Hepatocyte (in vitro differentiated cells): ENCODE results near the gene FGFBP3. TPM values are rescaled to one million over a fixed set of nuclear protein-coding genes. Genes with fewer than 3 reads are reported as not detected.

Experiments
- DNase-seq: peaks from one replicate; pipeline ENCODE4 v3.0.0-alpha.2; 2016; ENCODE audit warnings: low spot score
- H2AFZ ChIP-seq: fragments of 200-600 bp; sonication (generic); 2 replicates; pipeline ENCODE4 v1.6.0; 2016; ENCODE audit warnings: antibody characterized with exemption, mild to moderate bottlenecking
- H3K27ac ChIP-seq: fragments of 200-600 bp; sonication (generic); 2 replicates; pipeline ENCODE4 v1.5.1; 2016; ENCODE audit warnings: mild to moderate bottlenecking
- H3K27me3 ChIP-seq: fragments of 200-600 bp; sonication (generic); 2 replicates; pipeline ENCODE4 v1.6.1; 2016
- H3K36me3 ChIP-seq: fragments of 200-600 bp; sonication (generic); replicated peaks from 2 replicates; pipeline ENCODE4 v1.5.1; 2016; ENCODE audit warnings: low read depth; ENCODE audit not compliant: insufficient read depth
- H3K4me1 ChIP-seq: fragments of 200-600 bp; sonication (generic); 2 replicates; pipeline ENCODE4 v1.5.1; 2016; ENCODE audit warnings: mild to moderate bottlenecking, moderate library complexity; ENCODE audit not compliant: insufficient read depth
- H3K4me2 ChIP-seq: fragments of 200-600 bp; sonication (generic); 2 replicates; pipeline ENCODE4 v1.6.0; 2016
- H3K4me3 ChIP-seq: fragments of 200-600 bp; sonication (generic); 2 replicates; pipeline ENCODE4 v1.5.1; 2016; ENCODE audit warnings: mild to moderate bottlenecking
- H3K79me2 ChIP-seq: fragments of 200-600 bp; sonication (generic); 2 replicates; pipeline ENCODE4 v1.6.0; 2017; ENCODE audit warnings: mild to moderate bottlenecking
- H3K9me2 ChIP-seq: fragments of 200-600 bp; sonication (generic); replicated peaks from 2 replicates; pipeline ENCODE4 v1.6.0; 2017; ENCODE audit warnings: mild to moderate bottlenecking; ENCODE audit not compliant: insufficient read depth
- H3K9me3 ChIP-seq: fragments of 200-600 bp; sonication (generic); 2 replicates; pipeline ENCODE4 v1.5.1; 2016; ENCODE audit warnings: low read depth, mild to moderate bottlenecking
- H4K20me1 ChIP-seq: fragments of 200-600 bp; sonication (generic); 2 replicates; pipeline ENCODE4 v1.6.0; 2016; ENCODE audit warnings: mild to moderate bottlenecking; ENCODE audit not compliant: insufficient read depth, poor library complexity, severe bottlenecking
- CTCF ChIP-seq: fragments of 200-600 bp; sonication (generic); IDR thresholded peaks from 2 replicates; pipeline ENCODE4 v1.5.1; 2016; ENCODE audit warnings: antibody characterized with exemption, mild to moderate bottlenecking; ENCODE audit not compliant: poor library complexity
- EZH2 ChIP-seq: fragments of 200-600 bp; sonication (generic); IDR thresholded peaks from 2 replicates; pipeline ENCODE4 v1.6.1; 2016; ENCODE audit warnings: antibody characterized with exemption, mild to moderate bottlenecking, borderline replicate concordance
- EZH2phosphoT487 ChIP-seq: fragments of 200-600 bp; sonication (generic); IDR thresholded peaks from one replicate; pipeline ENCODE4 v1.6.1; 2018; ENCODE audit warnings: antibody characterized with exemption, mild to moderate bottlenecking, low read depth, moderate library complexity; ENCODE audit not compliant: unreplicated experiment, severe bottlenecking
- WGBS: methylation state at CpG from one replicate; pipeline ENCODE4 v1.1.6; 2016; ENCODE audit warnings: low lambda C conversion rate; ENCODE audit errors: missing lambda C conversion rate; 5-methylcytosine and 5-hydroxymethylcytosine counted together
- polyA plus RNA-seq: library from polyadenylated mRNA; unstranded; fragments of >200 nt; fragmentation: Nextera tagmentation; extraction: Ambion mirVana; gene quantifications from 2 replicates; pipeline ENCODE4 v1.2.1, GENCODE V29; 2016
- small RNA-seq: library from RNA; depleted of rRNA; stranded (forward); fragments of <200 nt; gene quantifications from one replicate; pipeline ENCODE3, GENCODE V24; 2014
- total RNA-seq: library from RNA; depleted of rRNA; stranded (reverse); fragments of >200 nt; gene quantifications from 2 replicates; pipeline ENCODE4 v1.2.3, GENCODE V29; 2014

The FGFBP3 gene
- total and polyA plus RNA-seq, 2 experiments from 2014 or later, result 1.5 to 2.6 TPM

GRCh38 chr10:91864099-91864498 lies 45.2 kb downstream of the FGFBP3 start:
- no peak overlapping the region for H3K27ac ChIP-seq
- no peak overlapping the region for H3K4me2 ChIP-seq
- H3K79me2 ChIP-seq, result no peaks in the 10 kb centered on the region
- H3K27me3 ChIP-seq, result no peaks in the 10 kb centered on the region
- peaks cover 5% of the 10 kb centered on the region for H3K36me3 ChIP-seq
- TF ChIP-seq EZH2, result no peak
- no peak for TF ChIP-seq EZH2phosphoT487
- H2AFZ ChIP-seq, result no peak overlapping the region
- H3K9me2 ChIP-seq, result no peaks in the 10 kb centered on the region
- no peak overlapping the region for H3K4me3 ChIP-seq
- no peaks in the 10 kb centered on the region for H3K4me1 ChIP-seq
- no peak for DNase-seq
- WGBS, result 52% methylated on average over 2 of the region's 2 CpGs
- H3K9me3 ChIP-seq, result no peaks in the 10 kb centered on the region
- H4K20me1 ChIP-seq, result no peaks in the 10 kb centered on the region

GRCh38 chr10:91860885-91861284 lies 48.4 kb downstream of the FGFBP3 start:
- no peak for DNase-seq
- Histone ChIP-seq H3K4me3 (no peak overlapping the region), H3K36me3 (peaks cover 5% of the 10 kb centered on the region), H3K27me3 (no peaks in the 10 kb centered on the region), H3K27ac (no peak overlapping the region), H2AFZ (no peak overlapping the region), H3K79me2 (no peaks in the 10 kb centered on the region), H3K4me1 (no peaks in the 10 kb centered on the region), H3K9me2 (no peaks in the 10 kb centered on the region), H3K9me3 (no peaks in the 10 kb centered on the region), H4K20me1 (no peaks in the 10 kb centered on the region), H3K4me2 (no peak overlapping the region)
- TF ChIP-seq CTCF (no peak), EZH2 (no peak), EZH2phosphoT487 (no peak)
- WGBS, result 86% methylated on average over 1 of the region's 1 CpG

DNA sequence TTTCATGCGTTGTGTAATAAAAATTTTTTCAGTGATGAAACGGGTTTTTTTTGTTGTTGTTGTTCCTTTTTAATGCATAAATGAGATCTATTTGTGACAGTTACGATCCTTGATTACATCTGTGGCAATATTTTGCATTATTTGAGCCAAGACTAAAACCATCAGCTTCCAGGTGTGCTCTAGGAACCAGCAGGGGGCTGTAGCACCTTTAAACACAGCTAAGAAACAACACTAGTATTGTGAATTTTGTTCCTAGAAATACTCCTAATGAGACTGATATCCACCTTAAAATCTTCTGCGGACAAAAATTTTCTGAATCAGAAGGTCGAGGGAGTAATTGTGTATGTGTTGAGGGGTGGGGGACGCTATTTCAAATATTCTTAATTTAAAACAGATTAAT lies 52.6 kb downstream of the FGFBP3 start:
- H3K4me1 ChIP-seq, result no peaks in the 10 kb centered on the region
- no peak overlapping the region for H3K4me2 ChIP-seq
- H3K36me3 ChIP-seq, result no peaks in the 10 kb centered on the region
- H3K79me2 ChIP-seq, result no peaks in the 10 kb centered on the region
- no peaks in the 10 kb centered on the region for H3K9me2 ChIP-seq
- no peak for TF ChIP-seq EZH2
- TF ChIP-seq EZH2phosphoT487, result no peak
- peak; percentile 49 for TF ChIP-seq CTCF
- 87% methylated on average over 6 of the region's 6 CpGs for WGBS
- DNase-seq, result peak; percentile 19
- H3K27ac ChIP-seq, result no peak overlapping the region
- no peak overlapping the region for H2AFZ ChIP-seq
- H3K4me3 ChIP-seq, result no peak overlapping the region
- no peaks in the 10 kb centered on the region for H3K27me3 ChIP-seq
- H3K9me3 ChIP-seq, result no peaks in the 10 kb centered on the region
- H4K20me1 ChIP-seq, result no peaks in the 10 kb centered on the region

Small RNA genes within 50 kb of the gene (small RNA-seq; reads per million reads assigned to genes)
- not detected for gene AL359198.2

Other genes starting within 250 kb of the FGFBP3 start
- gene TNKS2, start 111.1 kb downstream of the FGFBP3 start, total RNA-seq, result 33.8 and 40.4 TPM in 2 replicates
- gene TNKS2, start 111.1 kb downstream of the FGFBP3 start, polyA plus RNA-seq, result 11.9 and 14.7 TPM in 2 replicates
- gene BTAF1, start 14.3 kb upstream of the FGFBP3 start, total RNA-seq, result 45.0 and 45.4 TPM in 2 replicates
- gene BTAF1, start 14.3 kb upstream of the FGFBP3 start, polyA plus RNA-seq, result 15.3 and 21.5 TPM in 2 replicates